Ramos (cell line): ENCODE measurements around the gene GINS1.

Experiments used
- in situ Hi-C: fragments of 300-500 bp; cut with MboI; formaldehyde crosslinking; loops from one replicate; pipeline ENCODE4 v1.14.3; 2022; ENCODE audit warnings: low sequenced_read_pairs; ENCODE audit not compliant: unreplicated experiment

The GINS1 gene

DNA sequence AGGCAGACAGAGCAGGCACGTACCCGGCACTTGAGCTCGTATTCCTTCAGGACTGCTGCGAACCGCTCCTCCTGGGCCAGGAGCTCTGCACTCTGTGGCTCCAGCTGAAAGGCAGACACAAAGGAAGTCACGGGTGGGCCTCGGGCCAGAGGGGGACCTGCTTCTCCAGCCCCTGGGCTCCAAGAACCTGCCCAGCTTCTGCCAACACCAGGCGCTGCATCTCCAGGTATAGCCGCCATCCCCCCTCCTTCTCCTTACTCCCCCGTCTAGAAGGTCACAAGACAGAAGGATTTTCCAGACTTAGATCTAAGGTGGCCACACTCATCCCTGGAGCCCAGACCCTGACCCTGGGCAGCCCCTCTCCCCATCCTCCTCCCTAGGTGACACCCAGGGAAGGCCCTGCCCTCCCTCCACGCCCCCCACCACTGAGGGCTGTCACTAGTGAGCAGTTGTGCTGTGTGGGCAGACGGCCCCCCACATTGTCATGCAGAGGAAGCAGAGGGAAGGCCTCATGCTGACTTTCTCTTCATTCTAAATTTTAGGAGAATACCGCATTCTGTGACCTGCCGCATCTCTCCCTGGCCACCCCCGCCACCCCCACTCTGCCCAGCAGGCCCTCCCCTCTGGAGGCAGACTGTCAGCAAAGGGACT, 81.9 kb downstream of the GINS1 start:
- in situ Hi-C loops: no loop called here

DNA sequence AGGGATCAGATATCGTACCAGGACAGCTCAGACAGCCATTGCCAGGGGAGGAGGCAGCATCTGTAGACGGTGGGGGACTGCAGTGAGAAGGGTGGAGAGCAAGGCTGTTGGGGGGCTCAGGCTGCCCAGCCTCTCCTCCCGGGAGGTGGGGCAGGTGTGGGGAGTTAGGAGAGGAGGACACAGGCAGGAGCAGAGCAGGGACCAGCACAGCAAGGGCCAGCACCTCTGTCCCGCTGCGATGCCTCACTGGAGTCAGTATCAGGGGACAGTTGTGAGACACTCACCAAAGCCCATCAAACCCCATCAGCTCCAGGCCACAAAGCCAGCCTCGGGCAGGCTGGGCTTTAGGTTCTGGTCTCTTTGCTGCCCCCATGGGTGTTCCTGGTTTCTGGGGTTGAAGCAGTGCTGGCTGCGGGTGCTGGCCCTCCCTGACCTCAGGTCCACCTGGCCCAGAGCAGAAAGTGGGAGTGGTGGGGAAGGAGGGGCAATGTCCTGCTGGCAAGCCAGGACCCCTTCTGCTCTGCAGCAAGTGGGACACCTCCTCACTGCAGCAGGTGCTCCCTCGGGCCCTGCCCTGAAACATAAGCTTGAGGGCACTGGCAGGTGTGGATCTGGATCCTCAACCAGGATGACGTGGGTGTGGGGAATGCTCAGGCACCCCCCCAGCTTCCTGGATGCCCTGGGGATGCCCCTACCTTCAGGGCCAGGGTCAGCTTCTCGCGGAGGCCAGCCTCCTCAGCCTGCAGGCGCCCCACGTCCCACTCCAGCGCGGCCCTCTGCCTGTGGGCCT, 83.4 kb downstream of the GINS1 start:
- in situ Hi-C loops: no loop called here

DNA sequence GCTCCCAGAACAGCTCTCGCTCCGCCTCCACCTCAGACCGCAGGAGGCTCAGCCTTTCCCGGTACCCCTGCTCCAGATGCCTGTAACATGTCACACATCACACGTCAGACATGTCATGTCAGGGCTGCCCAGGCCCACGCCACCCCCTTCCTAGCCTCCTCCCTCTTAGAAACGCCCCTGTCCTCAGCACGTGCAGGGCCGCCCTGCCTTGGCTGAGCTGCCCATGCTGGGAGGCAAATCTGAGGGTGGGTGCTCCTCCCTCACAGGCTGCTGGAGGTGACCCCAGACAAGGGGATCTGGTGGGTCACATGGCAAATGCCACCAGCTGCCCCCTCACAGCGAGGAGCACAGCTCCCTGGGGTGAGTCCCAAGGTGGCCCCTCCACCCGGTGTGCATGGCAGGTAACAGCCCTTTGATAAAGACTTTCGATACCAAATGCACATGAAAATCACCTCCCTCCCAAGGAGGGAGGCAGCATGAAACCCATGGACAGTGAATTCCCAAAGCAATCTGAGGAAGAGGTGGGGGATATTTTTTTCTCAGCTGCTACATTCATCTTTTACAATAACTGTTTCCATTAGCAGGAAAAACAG, 84.1 kb downstream of the GINS1 start:
- in situ Hi-C loops: no loop called here

DNA sequence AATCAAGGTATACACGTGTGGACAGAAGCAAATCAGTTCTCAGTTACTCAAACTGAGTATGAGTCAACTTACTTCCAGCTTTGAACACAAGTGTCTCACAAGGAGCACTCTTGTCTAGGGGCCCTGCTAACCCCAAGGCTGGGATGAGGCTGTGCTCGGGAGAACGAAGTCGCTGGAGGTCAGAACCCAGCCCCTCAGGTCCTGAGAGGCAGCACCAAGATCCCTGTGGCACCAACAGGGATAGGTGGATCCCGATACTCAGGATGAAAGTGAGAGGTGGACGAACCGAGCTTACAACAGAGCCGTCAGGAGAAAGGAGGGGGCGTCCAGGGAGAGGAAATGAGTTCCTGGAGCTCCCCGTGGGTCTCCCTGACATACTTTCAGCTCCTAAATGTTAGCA, 85.7 kb downstream of the GINS1 start:
- in situ Hi-C loops: no loop called here

DNA sequence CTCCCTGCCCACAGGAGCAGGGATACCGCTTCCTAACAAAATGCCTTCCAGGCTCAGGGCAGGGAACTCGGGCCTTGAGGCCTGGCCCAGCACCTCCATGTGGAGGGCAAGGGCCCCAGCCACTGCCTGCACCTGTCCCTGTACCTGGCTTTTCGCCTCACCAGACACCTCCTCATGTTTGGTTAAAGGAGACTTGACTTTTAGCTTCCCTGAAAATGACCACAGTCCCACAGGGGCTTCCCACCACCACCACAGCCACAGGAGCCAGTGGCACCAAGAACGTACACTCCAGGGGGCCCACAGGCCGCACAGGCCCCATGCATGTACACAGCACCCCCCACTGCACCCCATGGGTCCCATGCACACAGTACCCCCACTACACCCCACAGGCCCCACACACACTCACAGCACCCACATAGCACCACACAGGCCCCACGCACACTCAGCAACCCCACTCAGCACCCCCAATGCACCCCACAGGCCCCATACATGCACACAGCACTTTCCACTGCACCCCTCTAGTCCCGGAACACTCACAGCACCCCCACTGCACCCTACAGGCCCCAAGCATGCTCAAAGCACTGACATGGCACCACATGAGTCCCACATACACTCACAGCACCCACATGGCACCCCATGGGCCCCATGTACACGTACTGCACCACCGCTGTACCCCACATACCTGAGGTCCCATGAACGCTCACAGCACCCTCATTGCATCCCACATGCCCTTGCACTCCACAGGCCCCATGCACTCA, 86.5 kb downstream of the GINS1 start:
- in situ Hi-C loops: no loop called here

DNA sequence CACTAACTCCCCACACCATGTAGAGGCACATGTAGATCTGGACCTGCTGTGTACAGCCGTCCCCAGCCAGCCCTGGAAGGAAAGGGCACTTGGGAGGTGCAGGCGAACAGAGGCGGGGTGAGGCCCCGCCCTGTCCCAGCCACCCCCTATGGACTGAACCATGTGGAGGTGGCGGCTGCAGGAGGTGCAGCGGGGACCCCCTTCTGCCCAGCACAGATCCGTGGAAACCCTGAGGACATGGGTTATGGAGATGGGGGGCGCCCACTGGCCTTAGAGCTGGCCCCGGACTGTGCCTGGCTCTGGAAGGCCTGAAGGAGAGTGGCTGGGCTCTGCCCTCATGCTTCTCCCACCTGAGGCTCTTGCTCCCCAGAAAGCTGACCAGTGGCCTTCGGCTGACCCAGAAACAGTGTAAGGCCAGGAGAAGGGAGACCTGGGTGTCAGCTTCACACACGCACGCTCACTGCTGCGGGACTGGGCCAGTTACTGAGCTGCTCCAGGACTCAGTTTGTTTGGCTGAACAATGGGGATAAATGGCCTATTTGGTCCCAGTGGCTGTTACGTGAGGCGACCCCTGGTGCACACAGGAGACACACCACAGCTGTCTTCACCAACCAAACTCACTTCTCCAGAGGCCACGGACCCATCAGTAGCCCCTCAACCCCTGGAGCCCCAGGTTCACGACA, 87.2 kb downstream of the GINS1 start:
- in situ Hi-C loops: no loop called here

DNA sequence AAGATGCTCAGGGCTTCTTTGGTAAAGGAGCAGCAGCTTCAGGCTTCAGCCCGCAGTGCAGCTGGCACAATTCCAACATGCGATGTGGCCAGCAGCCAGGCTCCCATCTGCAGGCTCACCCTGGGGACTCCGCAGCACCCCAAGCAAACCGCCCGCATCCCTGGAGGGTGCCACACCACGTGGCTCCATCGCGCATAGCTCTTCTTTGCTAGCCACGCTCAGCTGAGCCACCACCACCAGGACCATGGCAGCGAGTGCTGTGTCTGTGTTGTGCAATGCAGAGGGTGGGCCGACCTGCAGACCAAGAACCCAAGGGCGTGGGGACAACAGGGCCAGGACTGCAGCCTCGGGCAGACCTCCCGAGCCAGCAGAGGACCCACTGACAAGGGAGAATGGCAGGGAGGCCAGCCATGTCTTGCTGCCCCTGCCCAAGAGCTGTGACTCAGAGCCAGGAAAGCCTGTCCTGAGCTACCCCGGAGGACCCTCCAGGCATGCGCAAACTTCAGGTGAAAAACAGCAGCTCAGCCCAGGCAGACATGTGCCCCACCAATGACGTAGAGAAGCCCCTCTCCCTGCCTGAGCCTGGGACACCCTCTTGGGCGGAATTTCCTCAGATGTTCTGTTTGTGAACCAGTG, 87.8 kb downstream of the GINS1 start:
- in situ Hi-C loops: no loop called here

DNA sequence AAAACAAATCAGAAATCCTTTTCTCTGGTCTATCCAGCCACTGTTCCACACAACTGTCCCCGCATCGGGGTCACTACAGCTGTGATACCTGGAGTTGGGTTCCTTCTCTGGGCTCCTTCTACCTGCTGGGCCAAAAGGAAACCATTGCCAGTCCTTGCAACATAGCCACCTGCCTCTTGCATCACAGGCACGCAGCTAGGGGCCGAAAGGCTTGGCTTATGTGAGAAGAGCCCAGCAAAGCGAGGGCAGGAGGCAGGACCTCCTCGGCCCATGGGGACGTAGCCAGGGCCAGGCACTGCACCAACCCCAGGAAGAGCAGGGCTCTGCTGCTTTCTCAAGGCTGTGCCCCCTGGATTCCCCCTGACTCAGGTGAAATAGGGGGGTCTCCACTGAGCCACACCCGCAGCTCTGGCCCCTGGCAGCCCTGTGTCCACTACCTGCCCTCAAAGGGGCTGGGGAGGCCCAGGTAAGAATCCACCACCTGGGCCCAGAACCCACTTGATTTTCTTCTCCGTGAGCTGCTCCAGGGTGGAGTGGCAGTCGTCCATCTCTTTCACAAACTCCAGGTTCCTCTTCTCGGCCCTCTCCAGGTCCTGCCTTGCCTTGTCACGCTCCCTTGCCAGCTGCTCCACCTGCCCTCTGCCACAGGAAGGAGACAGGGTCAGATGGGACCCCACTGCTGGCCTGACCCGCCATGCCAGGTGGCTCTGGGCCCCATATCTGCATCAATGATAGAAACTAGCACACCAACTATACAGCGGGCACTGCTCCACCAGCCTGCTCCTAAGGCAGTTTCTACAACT, 88.9 kb downstream of the GINS1 start:
- in situ Hi-C loops: no loop called here

DNA sequence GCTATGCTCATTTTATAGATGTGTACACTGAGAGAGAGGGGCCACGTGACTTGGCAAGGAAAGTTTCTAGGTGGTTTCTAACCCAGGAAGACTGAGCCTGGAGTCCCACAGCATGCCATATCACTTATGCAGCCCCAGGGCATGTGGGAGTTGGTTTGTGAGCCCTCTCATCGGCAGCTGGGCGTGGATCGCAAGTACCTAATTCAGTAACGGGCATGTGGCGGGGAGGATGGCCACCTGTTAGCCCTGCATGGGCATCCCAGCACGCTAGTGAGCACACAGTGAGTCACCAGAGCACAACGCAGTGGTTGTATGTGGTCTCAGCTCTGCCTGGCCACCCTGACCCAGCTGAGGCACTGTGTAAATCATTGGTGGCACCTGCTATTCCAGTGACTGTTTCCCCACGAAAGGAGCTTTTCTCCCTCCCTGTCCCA, 89.5 kb downstream of the GINS1 start:
- in situ Hi-C loops: no loop called here

DNA sequence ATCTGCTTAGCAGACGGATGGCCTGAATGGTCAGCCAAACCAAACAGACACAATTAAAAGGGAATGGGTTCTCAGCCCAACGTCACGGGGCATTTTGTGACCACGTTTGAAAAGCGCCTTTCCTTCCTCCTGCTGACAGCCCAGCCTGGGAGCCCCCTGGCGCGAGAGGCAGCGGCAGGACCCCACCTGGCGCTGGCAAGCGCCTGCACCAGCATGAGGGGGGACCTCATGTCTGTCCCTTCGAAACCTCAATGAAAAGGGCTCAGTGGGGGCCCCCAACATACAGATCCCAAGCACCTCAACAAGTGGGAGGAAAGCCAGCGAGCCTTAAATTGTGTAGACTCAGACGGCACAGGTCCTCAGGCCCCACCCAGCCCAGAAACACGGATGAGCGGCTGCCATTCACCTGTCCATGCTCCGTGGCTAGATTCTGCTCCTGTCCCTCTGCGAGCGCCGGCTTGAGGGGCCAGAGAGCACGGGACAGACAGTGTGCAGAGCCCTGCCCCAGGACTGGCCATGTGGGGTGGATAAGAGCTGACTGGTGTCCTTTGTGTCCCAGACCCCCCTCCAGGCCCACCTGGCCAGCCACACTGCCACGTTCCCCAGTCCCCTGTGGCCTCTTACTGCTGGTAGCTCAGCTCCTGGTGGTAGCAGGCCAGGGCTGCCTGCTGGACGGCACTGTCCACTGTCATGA, 90.3 kb downstream of the GINS1 start:
- in situ Hi-C loops: no loop called here
